Measurements from ENCODE around the gene TIGD4. TPM values are rescaled to one million over a fixed set of nuclear protein-coding genes. Genes with fewer than 3 reads are reported as not detected.

Gene TIGD4
- polyA plus RNA-seq, 4 donors = 0.37 to 2.7 (median 0.45) TPM; not detected in 1

DNA sequence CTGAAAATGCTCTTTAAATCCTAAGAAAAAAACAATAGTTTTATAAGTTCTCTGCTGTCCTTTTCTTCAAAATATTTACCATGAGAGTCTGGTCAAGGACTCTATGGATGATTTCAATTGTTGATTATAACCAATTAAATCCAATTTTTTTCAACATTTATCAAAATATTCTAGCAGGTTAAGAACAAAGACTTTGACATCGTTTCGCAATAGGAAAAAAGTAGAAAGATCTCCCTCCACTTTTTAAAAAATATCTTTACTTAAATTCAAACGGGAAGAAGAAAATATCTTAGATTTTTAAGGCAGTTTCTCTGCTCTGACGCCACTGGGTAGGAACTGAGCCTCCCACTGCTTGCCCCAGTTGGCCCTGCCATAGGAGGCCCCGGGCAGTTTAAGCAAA is 55.0 kb downstream of the TIGD4 start:
- H3K36me3 ChIP-seq (ENCODE audit: control insufficient read depth in 3 of 3, insufficient read depth in 2 of 3, low read depth in 1 of 3, low read length in 3 of 3) = no peaks in the 10 kb centered on the region
- DNase-seq (no peak), FAIRE-seq (no peak)
- no peak overlapping the region for H3K27ac ChIP-seq (ENCODE audit: low read depth in 1 of 3, low read length in 2 of 3)
- 73 to 76% (median 74%) methylated on average over 5 of the region's 5 CpGs for whole genome bisulfite sequencing, 3 donors
- H3K27me3 ChIP-seq (ENCODE audit: control insufficient read depth in 3 of 3, insufficient read depth in 3 of 3, low read length in 3 of 3) = no peaks in the 10 kb centered on the region
- no peak overlapping the region for H3K4me3 ChIP-seq (ENCODE audit: low read depth in 1 of 3, low read length in 3 of 3)
- no peaks in the 10 kb centered on the region for H3K4me1 ChIP-seq (ENCODE audit: control insufficient read depth in 3 of 3, insufficient read depth in 2 of 3, low read depth in 1 of 3, low read length in 2 of 3)
- H3K9me3 ChIP-seq (ENCODE audit: control insufficient read depth in 2 of 2, insufficient read depth in 1 of 2, low read depth in 1 of 2, low read length in 1 of 2) = no peaks in the 10 kb centered on the region

- WGBS, 3 donors = 57 to 69% (median 60%) methylated on average over 3 of the region's 3 CpGs
- FAIRE-seq = no peak
- DNase-seq = no peak
- H3K9me3 ChIP-seq (ENCODE audit: control insufficient read depth in 2 of 2, insufficient read depth in 1 of 2, low read depth in 1 of 2, low read length in 1 of 2) = no peaks in the 10 kb centered on the region
- H3K36me3 ChIP-seq (ENCODE audit: control insufficient read depth in 3 of 3, insufficient read depth in 2 of 3, low read depth in 1 of 3, low read length in 3 of 3) = no peaks in the 10 kb centered on the region
- H3K4me3 ChIP-seq (ENCODE audit: low read depth in 1 of 3, low read length in 3 of 3) = no peak overlapping the region
- no peaks in the 10 kb centered on the region for H3K4me1 ChIP-seq (ENCODE audit: control insufficient read depth in 3 of 3, insufficient read depth in 2 of 3, low read depth in 1 of 3, low read length in 2 of 3)
- H3K27ac ChIP-seq (ENCODE audit: low read depth in 1 of 3, low read length in 2 of 3) = no peak overlapping the region
- no peaks in the 10 kb centered on the region for H3K27me3 ChIP-seq (ENCODE audit: control insufficient read depth in 3 of 3, insufficient read depth in 3 of 3, low read length in 3 of 3)
These were observed 56.3 kb downstream of the TIGD4 start for GRCh38 chr4:152723236-152723635.

GRCh38 chr4:152719801-152720556 is 59.6 kb downstream of the TIGD4 start:
- Histone ChIP-seq H3K27me3 (ENCODE audit: control insufficient read depth in 3 of 3, insufficient read depth in 3 of 3, low read length in 3 of 3) (no peaks in the 10 kb centered on the region), H3K4me1 (ENCODE audit: control insufficient read depth in 3 of 3, insufficient read depth in 2 of 3, low read depth in 1 of 3, low read length in 2 of 3) (no peaks in the 10 kb centered on the region), H3K4me3 (ENCODE audit: low read depth in 1 of 3, low read length in 3 of 3) (no peak overlapping the region), H3K27ac (ENCODE audit: low read depth in 1 of 3, low read length in 2 of 3) (no peak overlapping the region), H3K9me3 (ENCODE audit: control insufficient read depth in 2 of 2, insufficient read depth in 1 of 2, low read depth in 1 of 2, low read length in 1 of 2) (peaks cover 0 to 4% of the 10 kb centered on the region in 2 donors), H3K36me3 (ENCODE audit: control insufficient read depth in 3 of 3, insufficient read depth in 2 of 3, low read depth in 1 of 3, low read length in 3 of 3) (no peaks in the 10 kb centered on the region)
- no peak for FAIRE-seq
- DNase-seq = no peak
- WGBS, 3 donors = 87 to 90% (median 88%) methylated on average over 24 of the region's 24 CpGs

Other genes with a start within 250 kb of the TIGD4 start
- gene FBXW7, start 243.6 kb downstream of the TIGD4 start, polyA plus RNA-seq = 10 to 100 TPM in 1 of 4 donors, 1 to 10 TPM in 3; 7.4 to 18.1 (median 8.7) TPM
- gene TMEM154, start 99.7 kb downstream of the TIGD4 start, polyA plus RNA-seq = 1 to 10 TPM in 1 of 4 donors, under 1 TPM in 3; under 0.01 to 3.8 (median 0.91) TPM
- 10 to 100 TPM; 24.6 to 37.8 (median 31.2) TPM for gene ARFIP1, start 224 bp upstream of the TIGD4 start, polyA plus RNA-seq
- 10 to 100 TPM in 2 of 4 donors, 1 to 10 TPM in 2; 3.7 to 12.7 (median 10.0) TPM for gene FHDC1, start 156.6 kb upstream of the TIGD4 start, polyA plus RNA-seq

Data from small intestine (tissue), 7 donors.